Esophagus squamous epithelium (tissue), 5 donors: ENCODE data around the gene RRP1. TPM values are rescaled to one million over a fixed set of nuclear protein-coding genes. Genes with fewer than 3 reads are reported as not detected.

Experiments
- DNase-seq: peaks from one replicate; lab custom pipeline; 2025; lab: John Stamatoyannopoulos, UW
- H3K27ac ChIP-seq, 4 donors: fragments of 200-600 bp; sonication (generic); one replicate each; pipeline ENCODE4 v1.5.1; 2016 to 2019; ENCODE audit warnings: mild to moderate bottlenecking in 1 of 4
- H3K27me3 ChIP-seq, 4 donors: fragments of 200-600 bp; sonication (generic); 1 replicate in 3 of 4; 2 replicates in 1 of 4; pipeline versions ENCODE4 v1.5.1 to v1.6.0; 2017 to 2021; ENCODE audit warnings: antibody characterized with exemption in 1 of 4
- H3K36me3 ChIP-seq, 3 donors: fragments of 200-600 bp; sonication (generic); one replicate each; pipeline ENCODE4 v1.5.1; 2016 to 2019
- H3K4me1 ChIP-seq, 3 donors: fragments of 200-600 bp; sonication (generic); one replicate each; pipeline ENCODE4 v1.5.1; 2017 to 2019
- H3K4me3 ChIP-seq, 4 donors: fragments of 200-600 bp; sonication (generic); 1 replicate in 3 of 4; 2 replicates in 1 of 4; pipeline ENCODE4 v1.5.1; 2016 to 2019; ENCODE audit warnings: mild to moderate bottlenecking in 2 of 4, moderate library complexity in 1 of 4
- H3K9me3 ChIP-seq, 3 donors: fragments of 200-600 bp; sonication (generic); one replicate each; pipeline ENCODE4 v1.5.1; 2016 to 2019
- POLR2A ChIP-seq, 4 donors: fragments of 450-650 bp; IDR thresholded peaks; one replicate each; pipeline ENCODE4 v1.6.1; 2017; ENCODE audit warnings: antibody characterized with exemption in 4 of 4, mild to moderate bottlenecking in 4 of 4, moderate library complexity in 3 of 4
- whole genome bisulfite sequencing, 2 donors: methylation state at CpG; one replicate each; pipeline ENCODE4 v1.1.5; 2018; 5-methylcytosine and 5-hydroxymethylcytosine counted together
- intact Hi-C: fragments of 100-400 bp; cut with DNase I; formaldehyde crosslinking; loops from one replicate; pipeline ENCODE4 v1.15.0; 2022
- total RNA-seq, 4 donors: library from RNA; depleted of rRNA; stranded (reverse); fragments of >200 nt; gene quantifications; one replicate each; pipeline ENCODE4 v1.1.0, GENCODE V29; 2016
- TF ChIP-seq, protein P1 (sequence below), 6 experiments: fragments of 450-650 bp in 4 of 6; fragments of 200-600 bp in 2 of 6; sonication (generic) in 2 of 6; IDR thresholded peaks; one replicate each; pipeline ENCODE4 v1.5.1; 2016 to 2019; ENCODE audit warnings: antibody characterized with exemption in 6 of 6, mild to moderate bottlenecking in 4 of 6, moderate library complexity in 4 of 6
- donor health status: DM: yes; HTN: yes; CAD: no.

The RRP1 gene
- total RNA-seq, 4 donors from 2014 or later = 22.5 to 37.2 (median 30.4) TPM

DNA sequence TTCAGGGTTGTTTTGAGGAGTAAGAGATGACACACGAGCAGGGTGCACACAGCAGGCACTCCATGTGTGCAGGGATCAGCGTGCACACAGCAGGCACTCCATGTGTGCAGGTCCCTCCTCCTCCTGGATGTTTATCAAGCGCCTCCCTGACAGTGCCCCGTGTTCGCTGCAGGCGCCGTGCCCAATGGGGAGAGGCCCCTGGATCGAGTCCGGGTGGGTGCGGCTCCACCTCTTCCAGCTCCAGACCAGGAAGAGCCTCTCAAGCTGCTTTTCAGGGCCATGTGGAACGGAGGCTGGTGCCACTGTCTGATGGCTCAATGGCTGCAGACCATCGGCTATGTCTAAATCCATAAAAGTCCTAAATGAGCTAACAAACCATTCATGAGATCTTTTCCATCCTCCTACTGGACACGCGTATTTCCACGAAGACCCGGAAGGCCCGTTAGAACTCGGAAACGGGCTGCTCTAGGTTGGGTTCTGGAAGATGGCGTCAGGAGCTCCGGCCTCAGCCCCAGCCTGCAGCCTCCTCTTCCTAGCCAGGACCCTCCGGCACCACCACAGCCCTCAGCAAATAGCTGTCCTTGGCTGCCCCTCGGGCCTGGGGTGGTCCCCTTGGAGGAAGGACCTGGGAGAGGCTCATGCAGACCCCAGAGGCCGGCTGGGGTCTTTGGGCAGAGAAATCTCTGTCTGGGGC is 36.0 kb downstream of the RRP1 start:
- TF ChIP-seq POLR2A (IDR thresholded peaks at IDR 0.05) = no peak
- TF ChIP-seq, protein P1, sequence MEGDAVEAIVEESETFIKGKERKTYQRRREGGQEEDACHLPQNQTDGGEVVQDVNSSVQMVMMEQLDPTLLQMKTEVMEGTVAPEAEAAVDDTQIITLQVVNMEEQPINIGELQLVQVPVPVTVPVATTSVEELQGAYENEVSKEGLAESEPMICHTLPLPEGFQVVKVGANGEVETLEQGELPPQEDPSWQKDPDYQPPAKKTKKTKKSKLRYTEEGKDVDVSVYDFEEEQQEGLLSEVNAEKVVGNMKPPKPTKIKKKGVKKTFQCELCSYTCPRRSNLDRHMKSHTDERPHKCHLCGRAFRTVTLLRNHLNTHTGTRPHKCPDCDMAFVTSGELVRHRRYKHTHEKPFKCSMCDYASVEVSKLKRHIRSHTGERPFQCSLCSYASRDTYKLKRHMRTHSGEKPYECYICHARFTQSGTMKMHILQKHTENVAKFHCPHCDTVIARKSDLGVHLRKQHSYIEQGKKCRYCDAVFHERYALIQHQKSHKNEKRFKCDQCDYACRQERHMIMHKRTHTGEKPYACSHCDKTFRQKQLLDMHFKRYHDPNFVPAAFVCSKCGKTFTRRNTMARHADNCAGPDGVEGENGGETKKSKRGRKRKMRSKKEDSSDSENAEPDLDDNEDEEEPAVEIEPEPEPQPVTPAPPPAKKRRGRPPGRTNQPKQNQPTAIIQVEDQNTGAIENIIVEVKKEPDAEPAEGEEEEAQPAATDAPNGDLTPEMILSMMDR (IDR thresholded peaks at IDR 0.05) = no peak
- 77 to 87% methylated on average over 4 to 6 of the region's 24 CpGs for WGBS, 2 donors
- H3K36me3 ChIP-seq = no peaks in the 10 kb centered on the region
- DNase-seq = no peak
- no peak overlapping the region for H3K27ac ChIP-seq
- intact Hi-C loops = loop anchor here (10.0 kb wide), 1 partner anchor 49 kb away; no protein-coding TSS in a partner anchor
- H3K4me3 ChIP-seq = no peak overlapping the region
- H3K27me3 ChIP-seq = peaks cover 0 to 14% (median 0%) of the 10 kb centered on the region in 4 donors
- H3K4me1 ChIP-seq = peaks cover 0 to 31% (median 3%) of the 10 kb centered on the region in 3 donors
- H3K9me3 ChIP-seq = no peaks in the 10 kb centered on the region

DNA sequence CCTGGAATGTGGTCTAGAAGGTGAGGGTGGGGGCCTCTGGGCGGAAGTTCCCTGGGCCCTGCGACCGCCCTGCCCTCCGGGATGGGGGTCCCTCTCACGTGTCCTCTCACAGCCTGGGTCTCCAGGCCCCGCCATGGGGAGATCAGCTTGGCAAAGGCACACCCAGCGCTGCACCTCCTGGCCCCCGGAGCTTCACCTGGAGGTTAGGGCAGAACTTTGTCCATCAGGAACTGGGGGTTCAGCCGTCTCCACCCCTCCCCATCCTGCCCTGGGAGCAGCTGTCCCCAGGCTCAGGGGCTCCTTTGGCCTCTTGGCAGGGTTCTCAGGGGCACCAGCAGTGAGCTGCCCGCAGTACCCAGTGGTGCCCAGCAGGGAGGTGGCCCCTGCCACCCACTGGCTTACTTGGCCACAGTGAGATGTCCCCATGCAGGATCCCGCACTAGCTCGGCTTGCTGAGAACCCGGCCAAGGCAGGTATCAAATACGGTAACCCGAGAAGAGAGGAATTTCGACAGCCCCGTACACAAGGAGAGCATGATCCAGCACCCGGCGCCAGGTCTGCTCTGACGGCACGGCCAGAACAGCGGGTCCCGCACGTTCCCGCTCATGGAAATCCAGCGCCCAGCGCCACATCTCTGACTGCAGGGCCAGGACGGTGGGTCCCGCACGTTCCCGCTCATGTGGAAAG is 36.7 kb downstream of the RRP1 start:
- no peak for DNase-seq
- TF ChIP-seq POLR2A (IDR thresholded peaks at IDR 0.05) = no peak
- TF ChIP-seq, protein P1 (IDR thresholded peaks at IDR 0.05) = peak in 1 of 6 experiments; percentile 22
- Histone ChIP-seq H3K36me3 (no peaks in the 10 kb centered on the region), H3K4me1 (peaks cover 0 to 31% (median 3%) of the 10 kb centered on the region in 3 donors), H3K9me3 (no peaks in the 10 kb centered on the region), H3K27ac (no peak overlapping the region), H3K4me3 (no peak overlapping the region), H3K27me3 (peaks cover 0 to 17% (median 0%) of the 10 kb centered on the region in 4 donors)
- 65 to 67% methylated on average over 1 to 11 of the region's 31 CpGs for WGBS, 2 donors
- intact Hi-C loops = loop anchor here (10.0 kb wide), 1 partner anchor 49 kb away; no protein-coding TSS in a partner anchor

DNA sequence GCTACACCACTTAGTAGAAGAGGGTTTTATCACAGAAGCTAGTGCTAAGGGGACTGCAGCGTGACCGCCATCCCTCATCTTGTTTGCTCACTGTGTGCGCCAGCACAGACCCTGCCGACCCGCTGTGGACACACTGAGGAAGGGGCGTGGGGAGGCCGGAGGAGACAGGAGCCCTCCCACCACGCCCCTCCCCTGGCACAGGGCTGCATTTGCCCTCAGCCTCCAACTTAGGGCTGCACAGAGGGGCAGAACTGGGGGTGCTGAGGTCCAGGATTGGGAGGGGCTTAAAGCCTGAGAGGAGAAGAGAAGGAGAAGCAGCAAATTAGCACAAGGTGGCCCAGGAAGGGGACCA is 37.2 kb downstream of the RRP1 start:
- Histone ChIP-seq H3K9me3 (no peaks in the 10 kb centered on the region), H3K36me3 (no peaks in the 10 kb centered on the region), H3K4me3 (no peak overlapping the region), H3K27ac (peak overlapping the region in 1 of 4 donors; percentile 15), H3K27me3 (peaks cover 0 to 22% (median 0%) of the 10 kb centered on the region in 4 donors), H3K4me1 (peaks cover 0 to 31% (median 3%) of the 10 kb centered on the region in 3 donors)
- 29 to 100% methylated on average over 1 of the region's 8 CpGs for WGBS, 2 donors
- intact Hi-C loops = loop anchor here (10.0 kb wide), 1 partner anchor 48 kb away; no protein-coding TSS in a partner anchor
- TF ChIP-seq, protein P1 (IDR thresholded peaks at IDR 0.05) = no peak
- TF ChIP-seq POLR2A (IDR thresholded peaks at IDR 0.05) = no peak
- DNase-seq = no peak

DNA sequence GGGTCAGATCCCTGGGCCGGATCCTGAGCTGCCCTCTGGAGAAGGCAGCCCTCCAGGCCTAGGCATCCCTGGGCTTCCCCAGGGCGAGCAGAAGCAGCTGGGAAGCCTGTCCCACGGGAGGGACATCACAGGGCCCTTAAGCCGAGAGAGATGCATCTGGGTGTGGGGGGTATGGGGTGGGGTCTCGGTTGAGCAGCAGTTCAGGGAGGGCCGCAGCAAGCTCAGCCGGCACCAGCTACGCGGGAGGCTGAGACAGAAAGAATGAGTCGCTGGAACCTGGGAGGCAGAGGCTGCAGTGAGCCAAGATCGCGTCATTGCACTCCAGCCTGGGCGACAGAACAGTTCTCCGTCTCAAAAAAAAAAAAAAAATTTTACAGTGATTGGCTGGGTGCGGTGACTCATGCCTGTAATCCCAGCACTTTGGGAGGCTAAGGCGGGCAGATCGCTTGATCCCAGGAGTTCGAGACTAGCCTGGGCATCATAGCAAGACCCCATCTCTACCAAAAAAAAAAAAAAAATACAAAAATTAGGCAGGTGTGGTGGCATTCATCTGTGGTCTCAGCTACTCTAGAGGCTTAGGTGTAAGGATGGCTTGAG is 37.7 kb downstream of the RRP1 start:
- H3K4me1 ChIP-seq = peaks cover 0 to 31% (median 3%) of the 10 kb centered on the region in 3 donors
- H3K27ac ChIP-seq = peak overlapping the region in 1 of 4 donors; percentile 15
- H3K9me3 ChIP-seq = no peaks in the 10 kb centered on the region
- H3K27me3 ChIP-seq = peaks cover 0 to 25% (median 0%) of the 10 kb centered on the region in 4 donors
- no peaks in the 10 kb centered on the region for H3K36me3 ChIP-seq
- no peak for DNase-seq
- intact Hi-C loops = loop anchor here (10.0 kb wide), 1 partner anchor 48 kb away; no protein-coding TSS in a partner anchor
- TF ChIP-seq, protein P1 (IDR thresholded peaks at IDR 0.05) = no peak
- no peak for TF ChIP-seq POLR2A (IDR thresholded peaks at IDR 0.05)
- no peak overlapping the region for H3K4me3 ChIP-seq
- WGBS, 2 donors = 17 to 45% methylated on average over 12 to 13 of the region's 18 CpGs
